ENCODE data around the gene TMBIM6.

DNA sequence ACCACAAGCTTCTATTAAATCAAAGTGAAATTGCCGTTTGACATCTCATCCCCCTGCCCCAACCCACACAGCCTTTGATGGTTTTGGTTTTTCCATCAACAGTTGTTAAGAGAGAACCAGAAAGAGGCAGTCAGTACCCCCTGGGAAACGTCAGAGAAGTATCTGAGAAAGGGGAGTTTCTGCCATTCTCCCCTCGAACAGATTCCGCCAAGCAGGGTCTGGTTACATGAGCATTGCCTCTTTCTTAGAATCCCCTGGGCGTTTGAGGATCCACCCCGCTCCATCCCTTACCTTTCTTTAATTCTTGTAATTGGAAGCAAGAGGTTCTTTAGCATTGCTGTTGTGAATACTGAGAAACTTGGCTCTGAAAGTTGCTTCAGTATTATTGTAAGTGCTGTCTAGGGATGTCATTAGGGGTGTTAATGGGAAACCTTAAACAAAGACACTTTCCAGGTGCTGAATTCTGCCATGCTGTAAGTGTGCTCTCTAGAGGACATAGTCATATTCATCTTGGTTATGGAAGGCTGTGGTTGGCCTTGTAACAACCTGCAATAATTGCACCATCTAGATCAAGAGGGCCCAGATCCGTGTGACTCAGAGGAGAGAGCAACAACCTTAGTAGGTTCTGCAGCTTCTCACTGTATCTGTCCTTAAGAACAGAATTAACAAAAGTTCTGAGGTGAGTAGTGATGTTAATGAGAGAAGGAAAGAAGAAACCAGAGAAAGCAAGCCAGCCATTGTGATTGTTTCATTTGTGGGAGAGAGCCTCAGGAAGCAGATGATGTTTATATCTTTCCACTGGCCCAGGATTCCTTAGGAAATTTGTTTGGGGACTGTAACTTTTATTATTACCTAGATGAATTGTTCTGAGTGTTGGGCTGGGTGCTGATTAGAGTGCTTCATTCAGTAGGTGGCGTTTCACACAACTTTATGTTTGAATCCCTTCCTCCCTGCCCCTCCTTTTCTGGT is 9.0 kb downstream of the TMBIM6 start:
- TF ChIP-seq, protein P1, sequence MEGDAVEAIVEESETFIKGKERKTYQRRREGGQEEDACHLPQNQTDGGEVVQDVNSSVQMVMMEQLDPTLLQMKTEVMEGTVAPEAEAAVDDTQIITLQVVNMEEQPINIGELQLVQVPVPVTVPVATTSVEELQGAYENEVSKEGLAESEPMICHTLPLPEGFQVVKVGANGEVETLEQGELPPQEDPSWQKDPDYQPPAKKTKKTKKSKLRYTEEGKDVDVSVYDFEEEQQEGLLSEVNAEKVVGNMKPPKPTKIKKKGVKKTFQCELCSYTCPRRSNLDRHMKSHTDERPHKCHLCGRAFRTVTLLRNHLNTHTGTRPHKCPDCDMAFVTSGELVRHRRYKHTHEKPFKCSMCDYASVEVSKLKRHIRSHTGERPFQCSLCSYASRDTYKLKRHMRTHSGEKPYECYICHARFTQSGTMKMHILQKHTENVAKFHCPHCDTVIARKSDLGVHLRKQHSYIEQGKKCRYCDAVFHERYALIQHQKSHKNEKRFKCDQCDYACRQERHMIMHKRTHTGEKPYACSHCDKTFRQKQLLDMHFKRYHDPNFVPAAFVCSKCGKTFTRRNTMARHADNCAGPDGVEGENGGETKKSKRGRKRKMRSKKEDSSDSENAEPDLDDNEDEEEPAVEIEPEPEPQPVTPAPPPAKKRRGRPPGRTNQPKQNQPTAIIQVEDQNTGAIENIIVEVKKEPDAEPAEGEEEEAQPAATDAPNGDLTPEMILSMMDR (IDR thresholded peaks at IDR 0.05; ENCODE audit: low read length) = no peak
- no peak for TF ChIP-seq EZH2phosphoT487 (IDR thresholded peaks at IDR 0.05; ENCODE audit: low read length)
